HL-60 (cell line): Measurements from ENCODE around the gene PIGN.

Experiments
- DNase-seq, 2 experiments: peaks; one replicate each; pipeline ENCODE4 v3.0.0-alpha.2; 2010 to 2020; ENCODE audit warnings: low read depth in 1 of 2, low spot score in 1 of 2
- H3K27ac ChIP-seq: fragments of 250-450 bp; sonication (Bioruptor Pico); replicated peaks from 2 replicates; pipeline ENCODE4 v1.5.1; 2020; ENCODE audit warnings: mild to moderate bottlenecking, moderate library complexity
- H3K27me3 ChIP-seq: fragments of 250-450 bp; sonication (Bioruptor Pico); 2 replicates; pipeline ENCODE4 v1.5.1; 2021; ENCODE audit warnings: mild to moderate bottlenecking, moderate library complexity; ENCODE audit not compliant: insufficient read depth, poor library complexity, severe bottlenecking
- H3K4me3 ChIP-seq: replicated peaks from 2 replicates; pipeline ENCODE4 v1.5.1; 2011; ENCODE audit warnings: mild to moderate bottlenecking, control low read depth, low read length; ENCODE audit not compliant: insufficient read depth
- CTCF ChIP-seq: IDR thresholded peaks from one replicate; pipeline ENCODE4 v1.5.1; 2011; ENCODE audit warnings: low read length, control low read depth, inconsistent platforms; ENCODE audit not compliant: insufficient read depth
- GABPA ChIP-seq: IDR thresholded peaks from 2 replicates; pipeline ENCODE4 v1.6.1; 2012; ENCODE audit warnings: low read depth
- POLR2AphosphoS5 ChIP-seq: IDR thresholded peaks from 2 replicates; pipeline ENCODE4 v1.6.1; 2012; ENCODE audit warnings: low read depth
- REST ChIP-seq: IDR thresholded peaks from 2 replicates; pipeline ENCODE4 v1.6.1; 2012; ENCODE audit warnings: low read depth; ENCODE audit not compliant: insufficient replicate concordance
- SPI1 ChIP-seq: IDR thresholded peaks from 2 replicates; pipeline ENCODE4 v1.6.1; 2012; ENCODE audit warnings: low read depth, mild to moderate bottlenecking, borderline replicate concordance

PIGN gene

GRCh38 chr18:62081248-62081647 lies 105.6 kb downstream of the PIGN start:
- DNase-seq = no peak
- H3K27ac ChIP-seq = no peak overlapping the region
- no peak for TF ChIP-seq GABPA
- no peak for TF ChIP-seq POLR2AphosphoS5
- no peak for TF ChIP-seq REST
- TF ChIP-seq SPI1 = no peak
- no peak for TF ChIP-seq CTCF

GRCh38 chr18:62080172-62080900 lies 106.5 kb downstream of the PIGN start:
- no peak overlapping the region for H3K27ac ChIP-seq
- H3K27me3 ChIP-seq = no peaks in the 10 kb centered on the region
- TF ChIP-seq REST = no peak
- no peak for DNase-seq
- H3K4me3 ChIP-seq = no peak overlapping the region

More at GRCh38 chr18:62081248-62081647, 105.6 kb downstream of the PIGN start:
- no peak overlapping the region for H3K4me3 ChIP-seq
- H3K27me3 ChIP-seq = no peaks in the 10 kb centered on the region

- Histone ChIP-seq H3K4me3 (no peak overlapping the region), H3K27me3 (no peaks in the 10 kb centered on the region), H3K27ac (no peak overlapping the region)
- TF ChIP-seq POLR2AphosphoS5 (no peak), REST (no peak), SPI1 (no peak), CTCF (no peak), GABPA (no peak)
- no peak for DNase-seq
Measured at GRCh38 chr18:62073461-62074281, 113.2 kb downstream of the PIGN start.
